NCI-H2029 treated with DMSO at 0.1 percent for 48 hours (cell line): ENCODE results near the gene GNAQ.

ENCODE experiments used
- DNase-seq: peaks from one replicate; lab custom pipeline; 2025; lab: John Stamatoyannopoulos, UW

The GNAQ gene

DNA sequence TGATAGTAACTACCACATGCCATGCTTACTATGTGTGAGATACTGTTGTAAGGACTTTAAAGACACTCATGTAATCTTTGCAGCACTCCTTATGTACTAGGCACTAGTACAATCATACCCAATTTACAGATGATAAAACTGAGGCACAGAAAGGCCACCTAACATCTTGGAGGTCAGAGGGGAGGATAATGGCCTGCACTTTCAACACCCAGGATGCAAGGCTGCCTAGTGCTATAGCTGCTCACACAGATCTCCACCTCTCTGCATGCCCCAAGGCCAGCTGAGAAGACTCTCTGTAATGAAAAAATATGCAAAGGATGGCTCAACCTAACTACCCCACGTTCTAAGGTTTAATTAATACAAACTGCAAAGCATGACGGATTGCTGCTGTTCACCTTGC, 57.2 kb downstream of the GNAQ start:
- DNase-seq, result no peak

DNA sequence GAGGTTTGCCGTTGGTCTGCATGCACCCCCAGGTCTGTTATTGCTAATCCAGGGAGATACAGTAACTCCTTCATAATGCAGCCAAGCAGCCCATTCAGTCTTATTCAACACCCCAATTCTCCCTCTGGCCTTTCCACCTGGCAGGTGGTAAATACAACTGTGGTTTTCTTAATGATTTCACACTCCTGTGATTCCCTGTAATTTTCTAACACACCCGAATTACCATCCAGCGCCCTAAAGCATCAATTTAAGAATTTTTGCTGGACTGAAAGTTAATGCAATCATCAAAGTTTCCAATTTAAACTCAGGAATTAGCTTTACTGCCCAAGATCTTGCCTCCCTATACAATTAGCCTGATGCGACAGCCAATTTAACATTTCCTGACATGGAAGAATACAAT, 62.5 kb downstream of the GNAQ start:
- no peak for DNase-seq

DNA sequence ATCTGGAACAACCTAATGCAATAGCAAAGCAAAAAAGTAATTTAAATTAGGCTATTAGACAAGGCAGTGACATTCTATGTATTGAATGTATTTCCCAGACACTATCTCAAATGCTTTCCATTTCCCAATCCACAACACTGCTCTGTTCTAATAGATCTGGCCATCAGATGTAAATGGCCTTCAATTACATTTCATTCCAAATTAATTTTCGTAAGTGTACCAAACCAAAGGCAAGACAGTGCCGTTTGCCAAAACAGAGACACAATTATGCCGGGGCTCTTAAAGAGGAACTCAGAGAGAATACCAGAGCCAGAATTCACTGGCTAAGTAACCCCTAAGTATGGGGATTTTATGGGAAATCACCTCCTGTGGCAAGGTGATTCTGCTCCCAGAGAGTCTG, 63.1 kb downstream of the GNAQ start:
- no peak for DNase-seq

- DNase-seq, result no peak
Observed at GRCh38 chr9:77966718-77967117, 64.9 kb downstream of the GNAQ start.

DNA sequence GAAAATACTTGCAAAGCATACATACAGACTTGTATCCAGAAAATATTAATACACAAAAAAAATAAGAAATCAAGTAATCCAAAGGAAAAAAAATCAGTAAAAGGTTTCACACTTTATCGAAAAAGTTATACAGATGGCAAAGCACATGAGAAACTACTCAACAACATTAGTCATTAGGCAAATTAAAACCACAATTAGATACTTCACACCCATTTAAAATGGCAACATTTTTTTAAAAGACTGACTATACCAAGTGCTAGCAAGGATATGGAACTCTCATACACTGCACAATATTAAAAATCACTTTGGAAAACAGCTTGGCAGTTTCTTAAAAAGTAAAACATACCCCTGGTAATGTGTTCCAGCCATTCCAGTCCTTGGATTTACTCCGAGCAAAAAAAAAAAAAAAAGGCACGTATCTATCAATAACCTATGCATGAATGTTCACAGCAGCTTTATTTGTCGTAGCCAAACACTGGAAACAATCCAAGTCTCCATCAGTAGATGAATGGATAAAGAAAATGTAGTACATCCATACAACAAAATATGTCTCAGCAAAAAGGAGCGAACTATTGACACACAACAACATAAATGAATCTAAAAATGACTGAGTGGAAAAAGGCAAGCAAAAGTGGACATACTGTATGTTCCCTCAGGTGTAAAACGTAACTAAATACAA, 66.0 kb downstream of the GNAQ start:
- no peak for DNase-seq

DNA sequence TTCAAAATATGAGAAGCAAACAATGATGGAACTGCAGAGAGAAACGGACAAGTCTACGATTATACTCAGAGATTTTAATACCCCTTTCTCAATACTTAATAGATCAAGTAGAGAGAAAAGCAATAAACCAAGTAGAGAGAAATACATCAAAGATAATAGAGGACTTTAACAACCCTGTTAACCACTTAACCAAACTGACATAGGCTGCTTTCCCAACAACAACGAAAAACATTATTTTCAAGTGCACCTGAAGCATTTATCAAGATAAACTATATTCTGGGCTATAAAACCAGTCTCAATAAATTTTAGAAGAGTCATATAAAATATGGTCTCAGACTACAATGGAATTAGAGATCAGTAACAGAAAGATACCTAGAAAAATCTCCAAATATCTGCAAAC, 67.4 kb downstream of the GNAQ start:
- DNase-seq, result no peak

DNA sequence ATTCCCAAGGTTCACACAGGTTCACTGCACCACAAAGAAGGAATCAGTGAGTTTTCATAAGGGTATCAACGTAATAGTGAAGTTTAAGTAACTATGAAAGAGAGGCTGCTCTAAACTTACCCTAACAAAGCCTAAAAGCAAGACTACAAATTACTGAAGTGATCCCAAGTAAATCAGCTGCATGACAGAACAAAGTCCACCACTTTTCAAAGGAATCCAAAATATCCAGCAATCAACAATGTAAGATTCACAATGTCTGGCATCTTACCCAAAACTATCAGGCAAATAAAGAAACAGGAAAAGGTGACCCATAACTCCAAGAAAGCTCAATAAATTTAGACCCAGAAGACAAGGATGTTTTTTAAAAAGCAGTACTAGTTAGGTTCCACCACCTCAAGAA, 70.1 kb downstream of the GNAQ start:
- no peak for DNase-seq

DNA sequence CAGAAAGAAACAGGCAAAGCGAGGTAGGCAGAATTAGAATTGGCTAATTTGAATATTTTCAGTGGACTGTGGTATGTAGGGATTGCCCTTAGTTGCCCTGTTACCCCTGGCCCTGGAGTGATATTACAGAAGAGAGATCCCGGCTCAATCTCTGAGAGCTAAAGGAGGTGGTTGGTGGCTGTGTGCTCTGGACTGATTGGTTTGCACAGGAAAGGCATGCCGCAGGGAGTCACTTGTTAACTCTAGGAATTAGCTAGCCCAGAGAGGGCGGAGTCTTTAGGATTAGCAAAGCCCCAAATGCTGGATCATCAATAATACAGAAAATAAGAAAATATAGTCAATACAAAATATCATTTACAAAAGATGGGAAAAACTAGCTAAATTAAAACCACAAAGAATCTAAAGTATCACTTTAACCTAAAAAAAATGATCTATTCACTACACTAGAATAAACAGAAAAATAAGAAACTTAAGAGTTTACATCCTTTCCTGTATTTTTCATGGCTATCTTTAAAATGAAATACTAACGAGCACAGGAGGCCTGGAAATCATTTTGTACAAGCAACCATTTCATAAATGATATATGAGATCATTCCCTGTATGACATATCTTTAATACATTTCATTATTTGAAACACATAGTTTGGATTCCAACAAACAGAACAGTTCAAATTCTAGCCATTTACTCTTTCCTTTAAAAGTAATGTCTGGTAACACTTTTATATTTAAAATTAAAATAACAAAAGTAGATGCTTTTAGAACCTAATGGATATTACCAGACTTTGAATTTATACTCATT, 71.1 kb downstream of the GNAQ start:
- DNase-seq, result no peak

DNA sequence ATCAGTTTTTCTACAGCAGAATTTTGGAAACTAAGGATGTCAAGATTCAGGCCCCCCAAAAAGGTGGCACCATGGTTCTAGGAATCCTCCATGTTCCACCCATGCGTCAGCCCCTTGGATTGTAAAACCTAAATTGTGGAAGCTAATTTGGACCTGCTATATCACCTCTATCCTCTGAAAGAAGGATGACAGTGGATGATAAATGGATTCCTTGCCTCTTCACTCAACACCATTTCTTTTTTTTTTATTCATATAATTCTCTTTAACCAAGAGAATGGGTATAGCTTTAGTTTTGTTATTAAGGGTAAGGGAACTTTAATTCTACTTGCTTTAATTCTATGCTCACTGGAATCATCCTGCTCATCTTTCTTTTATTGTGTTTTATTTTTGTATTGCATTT, 71.8 kb downstream of the GNAQ start:
- DNase-seq, result no peak

DNA sequence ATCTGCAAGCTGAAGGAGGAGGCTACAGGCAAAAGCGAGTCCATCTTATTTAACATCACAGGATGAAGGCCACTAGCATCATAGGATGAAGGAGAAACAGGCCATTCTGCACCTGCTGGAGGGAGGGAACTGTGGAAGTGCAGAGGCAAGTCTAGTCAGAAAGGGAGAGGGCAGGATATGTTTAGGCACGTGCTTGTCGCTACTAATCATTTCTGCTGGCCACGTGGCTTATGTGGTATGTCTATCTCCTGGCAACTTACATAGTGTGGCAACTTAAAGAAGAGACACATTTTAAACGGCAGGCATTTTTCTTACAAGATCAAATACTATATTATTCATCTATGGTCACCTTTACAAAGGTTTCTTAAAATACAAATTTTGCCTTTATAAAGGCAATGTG, 74.0 kb downstream of the GNAQ start:
- no peak for DNase-seq

DNA sequence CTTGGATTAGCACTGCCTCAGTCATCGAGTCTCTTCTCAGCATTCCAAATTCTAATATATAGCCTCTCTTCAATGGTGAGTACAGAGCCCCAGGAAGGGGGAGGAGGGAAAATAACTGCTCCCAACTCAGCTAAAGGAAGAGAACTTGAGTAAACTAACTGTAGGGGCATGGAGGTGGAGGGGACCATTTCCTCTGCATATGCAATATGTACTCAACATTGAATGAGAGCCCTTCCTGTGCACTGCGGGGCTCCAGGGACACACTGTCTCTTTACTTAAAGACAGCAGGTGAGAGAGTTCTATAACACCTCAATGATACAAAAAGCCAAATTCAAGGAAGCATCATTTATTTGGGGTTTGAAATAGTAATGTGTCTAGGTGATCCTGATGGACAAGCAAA, 75.1 kb downstream of the GNAQ start:
- no peak for DNase-seq

- no peak for DNase-seq
Observed at GRCh38 chr9:77954666-77955015, 77.0 kb downstream of the GNAQ start.

- no peak for DNase-seq
Observed at GRCh38 chr9:77954013-77954665, 77.5 kb downstream of the GNAQ start.

DNA sequence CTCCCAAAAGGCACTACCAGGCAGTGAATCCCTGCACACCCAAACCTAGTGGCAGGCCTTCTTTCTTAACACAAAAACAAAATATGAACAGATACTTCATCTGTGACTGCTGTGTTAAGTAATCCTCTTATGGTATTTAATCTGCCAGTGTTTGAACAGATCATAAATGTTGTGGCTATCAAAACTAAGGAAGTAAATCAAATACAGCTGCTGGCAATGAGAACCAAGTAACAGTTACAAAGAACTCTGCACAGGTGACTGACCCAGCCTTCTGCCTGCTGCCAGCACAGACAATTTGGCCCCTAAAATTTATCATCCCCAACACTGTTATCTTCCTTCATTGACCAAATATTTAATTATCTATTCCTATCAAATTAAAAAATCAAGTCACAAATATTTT, 78.0 kb downstream of the GNAQ start:
- peak; percentile 84 for DNase-seq

DNA sequence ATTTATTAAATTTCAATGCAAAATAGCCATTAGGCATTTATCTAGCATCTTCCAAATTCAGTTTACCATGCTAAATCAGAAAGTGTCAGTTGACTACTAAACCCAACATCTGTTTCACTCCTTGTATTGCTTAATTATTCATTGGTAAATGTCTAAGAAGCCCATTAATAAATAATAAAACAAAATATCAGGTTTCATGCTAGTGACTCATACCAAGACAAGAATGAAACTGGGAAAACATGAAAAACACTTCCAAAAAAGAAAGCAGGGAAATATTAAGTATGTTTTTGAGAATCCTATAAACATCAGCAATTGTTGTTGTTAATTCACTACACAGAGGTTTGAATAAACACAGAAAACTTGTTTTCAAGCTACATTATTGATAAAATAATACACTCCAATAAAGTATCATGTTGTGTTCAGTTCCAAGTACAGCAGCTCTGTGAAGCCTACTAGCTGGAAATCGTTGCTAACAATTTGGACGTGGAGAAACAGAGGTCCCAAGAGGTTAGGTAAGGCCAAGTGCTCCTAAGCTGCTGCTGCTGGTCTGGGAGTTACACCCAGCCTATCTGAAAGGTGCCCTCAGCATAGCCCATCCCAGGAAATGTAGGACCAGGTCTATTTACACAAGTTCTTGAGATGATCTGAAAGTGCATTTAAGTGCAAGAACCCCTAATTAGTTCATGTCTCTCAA, 78.8 kb downstream of the GNAQ start:
- DNase-seq, result no peak

- no peak for DNase-seq
Observed at GRCh38 chr9:77951369-77951768, 80.2 kb downstream of the GNAQ start.

- DNase-seq, result no peak
Observed at GRCh38 chr9:77949751-77950436, 81.7 kb downstream of the GNAQ start.

DNA sequence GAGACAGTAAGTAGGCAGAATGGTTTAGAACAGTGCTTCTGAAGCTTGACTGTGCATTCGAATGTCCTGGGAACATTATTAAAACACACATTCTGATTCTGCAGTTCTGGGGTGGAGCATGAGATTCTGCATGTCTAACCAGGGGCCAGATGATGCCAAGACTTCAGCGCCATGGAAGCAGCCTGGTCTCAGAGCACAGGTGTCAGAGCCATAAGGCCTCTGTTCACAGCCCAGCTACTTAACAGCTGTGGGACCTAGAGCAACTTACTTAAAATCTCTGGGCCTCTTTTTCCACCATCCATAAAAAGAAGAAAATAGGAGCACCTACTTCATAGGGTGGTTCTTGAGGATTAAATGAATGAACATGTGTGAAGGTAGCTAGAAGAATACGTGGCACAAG, 84.0 kb downstream of the GNAQ start:
- no peak for DNase-seq

- DNase-seq, result no peak
Observed at GRCh38 chr9:77946969-77947620, 84.5 kb downstream of the GNAQ start.

- no peak for DNase-seq
Observed at GRCh38 chr9:77946296-77946695, 85.3 kb downstream of the GNAQ start.

GRCh38 chr9:77945798-77946197, 85.8 kb downstream of the GNAQ start:
- DNase-seq, result no peak
